Measurements from ENCODE around the gene TCF7L1.
"Not testable (repeated sequence)": the region's sequence is repeated elsewhere in the genome, so short reads cannot be mapped to it uniquely, and the experiment has no call there.

The TCF7L1 gene

DNA sequence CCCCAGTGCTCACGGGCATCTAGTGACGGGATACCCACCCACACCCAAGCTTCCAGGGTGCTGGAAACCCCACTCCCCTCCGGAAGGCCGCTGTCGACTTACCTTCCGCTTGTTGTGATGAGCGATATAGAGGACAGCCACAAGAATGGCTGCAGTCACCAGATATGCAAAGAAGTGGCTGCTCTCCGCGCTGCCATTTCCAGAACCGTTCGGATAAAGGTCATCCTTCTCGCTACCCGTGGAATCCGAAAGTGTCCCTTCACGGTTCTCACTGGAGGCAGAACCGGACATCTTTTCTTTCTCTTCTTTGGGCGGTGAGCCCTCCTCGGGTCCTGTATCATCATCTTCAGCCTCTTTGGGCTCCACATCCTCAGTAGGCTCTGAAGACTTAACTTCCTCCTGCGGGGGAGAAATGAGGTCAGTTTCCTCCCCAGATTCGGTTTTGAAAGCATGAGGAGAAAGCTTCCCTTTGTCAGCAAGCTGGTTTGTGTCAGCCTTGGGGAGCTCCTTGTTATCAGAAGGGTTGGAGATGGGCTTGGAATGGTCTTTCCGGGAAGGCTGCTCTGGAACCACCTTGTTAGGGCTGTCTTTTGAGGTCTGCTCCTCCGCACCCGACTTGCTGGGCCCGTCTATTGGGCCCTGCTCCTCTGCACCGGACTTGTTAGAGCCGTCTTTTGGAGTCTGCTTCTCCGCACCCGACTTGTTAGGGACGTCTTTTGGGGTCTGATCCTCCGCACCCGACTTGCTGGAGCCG, 193.4 kb downstream of the TCF7L1 start:
- peak; percentile 26 for DNase-seq (ENCODE audit: low read depth)

DNA sequence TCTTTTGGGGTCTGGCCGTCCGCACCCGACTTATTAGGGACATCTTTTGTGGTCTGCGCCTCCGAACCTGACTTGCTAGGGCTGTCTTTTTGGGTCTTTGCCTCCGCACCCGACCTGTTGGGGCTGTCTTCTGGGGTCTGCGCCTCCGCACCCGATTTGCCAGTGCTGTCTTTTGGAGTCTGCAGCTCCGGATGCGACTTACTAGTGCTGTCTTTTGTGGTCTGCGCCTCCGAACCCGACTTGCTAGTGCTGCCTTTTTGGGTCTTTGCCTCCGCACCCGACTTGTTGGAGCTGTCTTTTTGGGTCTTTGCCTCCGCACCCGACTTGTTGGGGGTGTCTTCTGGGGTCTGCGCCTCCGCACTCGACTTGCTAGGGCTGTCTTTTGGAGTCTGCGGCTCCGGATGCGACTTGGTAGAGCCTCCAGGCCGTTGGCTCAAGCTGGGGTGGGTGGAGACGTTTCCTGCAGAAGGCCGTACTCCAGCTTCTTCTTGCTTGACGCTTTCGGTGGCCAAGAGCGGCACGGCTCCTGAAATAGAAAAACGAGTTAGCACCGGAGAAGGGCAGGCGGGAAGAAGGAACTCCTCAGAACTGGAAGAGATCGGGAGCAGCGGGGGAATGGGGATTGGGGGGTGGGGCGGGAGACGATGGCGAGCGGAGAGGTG, 194.1 kb downstream of the TCF7L1 start:
- DNase-seq (ENCODE audit: low read depth), result peak; percentile 23

DNA sequence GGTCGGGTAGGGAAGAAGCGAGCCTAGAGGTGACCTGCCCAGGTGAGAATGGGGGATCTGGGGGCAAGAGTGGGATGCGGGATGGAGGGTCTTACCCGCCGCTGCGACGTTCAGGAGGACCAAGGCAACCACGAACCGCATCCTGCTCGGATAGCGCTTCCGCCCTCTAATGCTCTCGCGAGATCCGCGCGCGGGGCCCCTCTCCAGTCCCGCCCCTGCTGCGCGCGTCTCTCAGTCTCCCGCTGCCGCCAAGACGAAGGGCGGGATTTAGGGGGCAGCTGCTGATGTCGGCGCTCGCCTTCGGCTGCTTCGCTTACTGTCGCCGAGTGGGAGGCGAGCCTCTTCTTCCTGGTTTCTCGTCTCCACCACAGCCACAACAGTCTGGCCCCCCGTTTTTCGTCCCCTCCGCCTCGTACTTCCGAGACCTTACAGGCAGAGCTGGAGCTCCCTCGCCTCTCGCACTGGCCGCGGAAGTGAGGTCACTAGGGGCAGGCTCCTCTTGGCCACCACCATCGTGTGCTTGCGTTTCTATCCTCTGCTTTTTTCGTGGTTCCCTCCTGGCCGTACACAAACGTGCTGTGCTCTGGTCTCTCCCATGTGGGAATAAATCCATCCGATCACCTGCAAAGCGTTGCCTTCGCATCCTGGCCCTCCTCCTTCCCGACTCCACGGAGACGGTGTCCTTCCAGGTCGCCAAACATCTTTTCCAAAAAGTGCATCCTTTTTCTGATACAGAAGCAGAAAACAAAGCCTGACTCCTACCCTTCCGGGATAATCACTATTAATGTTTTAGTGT, 194.8 kb downstream of the TCF7L1 start, which contains the start of gene TGOLN2:
TSS of gene TGOLN2 (minus strand) at position 168 of the 796 bp plus-strand sequence. CDS start at position 141, 27 bp downstream.
- peak; percentile 87 for DNase-seq (ENCODE audit: low read depth)

DNA sequence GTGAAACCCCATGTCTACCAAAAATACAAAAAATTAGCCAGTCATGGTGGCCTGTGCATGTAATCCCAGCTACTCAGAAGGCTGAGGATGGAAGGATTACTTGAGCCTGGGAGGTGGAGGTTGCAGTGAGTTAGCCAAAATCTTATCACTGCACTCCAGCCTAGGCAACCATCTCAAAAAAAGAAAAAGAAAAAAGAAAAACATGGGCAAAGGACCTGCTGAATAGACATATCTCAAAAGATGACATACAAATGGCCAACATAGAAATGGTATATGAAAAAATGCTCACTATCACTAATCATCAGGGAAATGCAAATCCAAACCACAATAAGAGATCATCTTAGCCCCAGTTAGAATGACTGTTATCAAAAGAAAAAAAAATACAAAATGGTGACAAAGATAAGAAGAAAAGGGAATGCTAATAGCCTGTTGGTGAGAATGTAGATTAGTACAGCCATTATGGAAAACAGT, 196.0 kb downstream of the TCF7L1 start:
- DNase-seq (ENCODE audit: low read depth), result no peak

DNA sequence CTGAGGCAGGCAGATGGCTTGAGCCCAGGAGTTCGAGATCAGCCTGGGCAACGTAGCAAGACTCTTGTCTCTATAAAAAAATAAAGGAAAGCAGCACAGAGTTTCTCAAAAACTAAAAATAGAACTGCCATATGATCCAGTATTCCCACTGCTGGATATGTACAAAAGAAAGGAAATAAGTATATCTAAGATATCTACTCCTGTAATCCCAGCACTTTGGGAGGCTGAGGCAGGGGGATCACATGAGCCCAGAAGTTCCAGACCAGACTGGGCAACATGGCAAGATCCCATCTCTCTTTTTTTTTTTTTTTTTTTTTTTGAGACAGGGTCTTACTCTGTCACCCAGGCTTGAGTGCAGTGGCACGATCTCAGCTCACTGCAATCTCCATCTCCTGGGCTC, 196.5 kb downstream of the TCF7L1 start:
- DNase-seq (ENCODE audit: low read depth), result not testable (repeated sequence)

DNA sequence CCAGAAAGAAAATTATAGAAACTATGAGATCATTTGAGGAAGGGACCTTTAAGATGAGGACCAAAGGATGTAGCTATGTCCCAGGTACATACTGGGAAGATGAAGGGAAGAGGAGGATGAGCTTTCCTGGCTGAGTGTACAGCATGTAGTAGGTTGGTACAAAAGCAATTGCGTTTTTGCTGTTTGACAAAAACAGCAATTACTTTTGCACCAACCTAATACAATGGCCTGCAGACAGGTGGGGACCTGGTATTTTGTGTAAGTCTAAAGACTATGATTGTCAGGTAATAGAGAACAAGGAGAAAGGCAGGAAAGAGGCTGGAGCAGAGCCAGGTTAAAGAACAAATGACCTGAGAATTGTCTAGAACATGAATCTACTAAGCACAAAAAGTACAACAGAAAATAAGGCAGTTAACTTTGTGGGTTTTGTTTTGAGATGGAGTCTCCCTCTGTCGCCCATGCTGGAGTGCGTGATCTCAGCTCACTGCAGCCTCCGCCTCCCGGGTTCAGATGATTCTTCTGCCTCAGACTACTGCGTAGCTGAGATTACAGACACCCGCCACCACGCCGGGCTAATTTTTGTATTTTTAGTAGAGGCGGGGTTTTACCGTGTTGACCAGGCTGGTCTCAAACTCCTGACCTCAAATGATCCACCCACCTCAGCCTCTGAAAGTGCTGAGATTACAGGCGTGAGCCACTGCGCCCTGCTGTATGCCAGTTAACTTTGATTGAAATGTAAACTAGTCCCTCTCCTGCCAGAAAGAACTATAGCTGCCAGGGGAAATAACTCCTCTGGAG, 197.8 kb downstream of the TCF7L1 start:
- DNase-seq (ENCODE audit: low read depth), result no peak

DNA sequence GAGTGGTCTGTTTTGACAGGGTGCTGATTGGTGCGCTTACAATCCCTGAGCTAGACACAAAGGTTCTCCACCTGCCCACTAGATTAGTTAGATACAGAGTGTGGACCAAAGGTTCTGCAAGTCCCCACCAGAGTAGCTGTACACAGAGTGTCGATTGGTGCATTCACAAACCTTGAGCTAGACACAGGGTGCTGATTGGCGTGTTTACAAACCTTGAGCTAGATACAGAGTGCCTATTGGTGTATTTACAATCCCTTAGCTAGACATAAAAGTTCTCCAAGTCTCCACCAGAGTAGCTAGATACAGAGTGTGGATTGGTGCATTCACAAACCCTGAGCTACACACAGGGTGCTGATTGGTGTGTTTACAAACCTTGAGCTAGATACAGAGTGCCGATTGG, 200.7 kb downstream of the TCF7L1 start:
- DNase-seq (ENCODE audit: low read depth), result not testable (repeated sequence)

DNA sequence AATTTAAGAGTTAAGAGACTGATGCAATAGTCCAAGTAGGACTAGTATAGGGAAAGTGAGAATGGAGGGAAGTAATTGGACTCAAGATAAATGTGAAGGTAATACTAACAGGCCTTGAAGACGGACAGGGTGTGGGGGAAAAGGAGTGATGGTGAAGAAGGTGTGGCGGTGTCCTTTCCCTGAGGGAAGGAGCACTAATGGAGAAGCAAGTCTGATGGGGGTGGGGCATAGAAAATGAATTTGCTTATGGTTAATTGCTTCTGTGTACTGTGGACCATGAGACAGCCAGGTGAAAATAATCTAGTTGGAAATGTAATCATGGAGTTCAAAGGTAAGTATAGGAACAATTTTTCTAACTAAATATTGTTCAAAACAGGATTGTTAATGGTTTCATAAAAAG, 201.7 kb downstream of the TCF7L1 start:
- no peak for DNase-seq (ENCODE audit: low read depth)

DNA sequence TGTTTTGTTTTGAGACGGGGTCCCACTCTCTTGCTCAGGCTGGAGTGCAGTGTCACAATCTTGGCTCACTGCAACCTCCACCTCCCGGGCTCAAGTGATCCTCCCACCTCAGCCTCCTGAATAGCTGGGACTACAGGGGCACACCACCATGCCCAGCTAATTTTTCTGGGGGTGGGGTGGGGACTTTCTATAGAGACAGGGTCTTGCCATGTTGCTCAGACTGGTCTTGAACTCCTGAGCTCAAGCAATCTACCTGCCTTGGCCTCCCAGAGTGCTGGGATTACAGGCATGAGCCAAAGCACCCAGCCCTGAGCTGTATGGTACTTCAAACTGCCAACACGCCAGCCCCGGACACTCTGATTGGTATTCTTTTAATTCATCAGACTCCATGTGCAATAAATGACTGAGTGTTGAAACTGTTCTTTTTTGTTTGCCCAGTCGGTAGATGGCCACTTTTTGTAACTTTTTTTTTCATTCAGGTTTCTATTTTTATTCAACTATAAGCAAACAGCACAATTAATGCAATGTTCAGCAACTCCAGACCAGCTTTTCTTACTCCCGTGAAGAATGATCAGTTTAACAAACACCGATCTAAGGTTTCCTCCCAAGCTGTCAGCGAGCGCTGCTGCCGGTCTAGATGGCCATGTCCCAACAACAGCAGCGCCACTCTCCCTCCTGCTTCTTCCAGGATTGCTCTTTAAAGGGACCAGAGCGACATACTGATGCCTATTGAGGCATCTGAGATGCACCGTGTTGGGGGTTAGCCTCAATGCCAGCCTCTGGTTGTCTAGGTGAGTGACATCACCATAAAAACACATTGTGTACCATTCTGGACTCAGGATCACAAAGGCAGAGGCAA, 207.1 kb downstream of the TCF7L1 start:
- no peak for DNase-seq (ENCODE audit: low read depth)

DNA sequence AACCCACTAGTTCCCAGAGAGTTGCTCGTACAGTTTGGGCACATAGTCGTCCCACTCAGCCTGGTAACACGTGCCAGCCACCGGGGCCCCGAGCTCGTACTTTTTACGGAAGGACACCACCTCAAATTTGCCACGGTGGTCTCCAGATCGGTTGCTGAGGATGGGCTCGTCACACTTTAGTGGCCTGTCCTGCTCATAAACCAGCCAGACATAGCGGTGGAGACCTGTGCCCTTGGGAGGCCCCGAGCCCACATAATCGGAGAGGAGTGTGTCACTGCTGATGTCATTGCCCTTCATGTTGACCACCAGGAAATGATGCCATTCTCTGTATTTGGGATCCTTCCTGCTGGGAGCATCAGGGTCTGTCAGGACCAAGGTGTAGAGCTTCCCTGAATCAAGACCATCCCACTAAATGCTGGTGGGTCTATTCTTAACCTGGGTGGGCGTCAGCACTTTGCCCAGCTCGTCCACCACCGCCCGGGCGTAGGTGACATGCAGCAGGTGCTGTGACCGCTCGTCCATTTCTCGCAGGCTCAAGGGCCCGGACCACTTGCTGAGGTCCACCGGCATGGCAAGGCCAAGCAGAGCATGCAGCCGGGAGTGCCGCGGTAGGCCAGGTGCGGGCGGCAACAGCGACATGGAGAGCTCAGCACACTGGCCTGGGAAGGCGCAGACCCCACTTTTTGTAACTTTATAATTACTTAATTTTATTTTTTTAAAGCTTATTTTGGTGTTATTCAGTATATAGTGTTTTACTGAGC, 208.3 kb downstream of the TCF7L1 start:
- DNase-seq (ENCODE audit: low read depth), result no peak

DNA sequence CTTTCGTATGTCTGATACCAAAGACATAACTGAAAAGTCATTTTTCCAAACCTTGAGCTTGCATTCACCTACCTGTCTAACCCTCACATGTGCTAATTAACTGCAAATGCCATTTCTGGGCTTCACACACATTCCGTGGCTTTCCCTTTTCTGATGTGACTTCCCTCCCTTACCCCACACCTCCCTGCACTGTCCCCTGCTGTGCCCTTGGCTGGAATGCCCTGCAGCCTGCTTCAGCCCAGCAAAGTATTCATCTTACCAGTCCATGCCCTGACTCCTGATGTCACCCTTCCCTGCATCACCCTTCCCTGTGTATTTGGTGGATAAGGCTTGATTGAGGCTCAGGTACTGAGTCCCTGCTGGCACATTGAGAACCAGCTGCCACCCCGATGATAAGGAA, 209.0 kb downstream of the TCF7L1 start:
- DNase-seq (ENCODE audit: low read depth), result no peak

DNA sequence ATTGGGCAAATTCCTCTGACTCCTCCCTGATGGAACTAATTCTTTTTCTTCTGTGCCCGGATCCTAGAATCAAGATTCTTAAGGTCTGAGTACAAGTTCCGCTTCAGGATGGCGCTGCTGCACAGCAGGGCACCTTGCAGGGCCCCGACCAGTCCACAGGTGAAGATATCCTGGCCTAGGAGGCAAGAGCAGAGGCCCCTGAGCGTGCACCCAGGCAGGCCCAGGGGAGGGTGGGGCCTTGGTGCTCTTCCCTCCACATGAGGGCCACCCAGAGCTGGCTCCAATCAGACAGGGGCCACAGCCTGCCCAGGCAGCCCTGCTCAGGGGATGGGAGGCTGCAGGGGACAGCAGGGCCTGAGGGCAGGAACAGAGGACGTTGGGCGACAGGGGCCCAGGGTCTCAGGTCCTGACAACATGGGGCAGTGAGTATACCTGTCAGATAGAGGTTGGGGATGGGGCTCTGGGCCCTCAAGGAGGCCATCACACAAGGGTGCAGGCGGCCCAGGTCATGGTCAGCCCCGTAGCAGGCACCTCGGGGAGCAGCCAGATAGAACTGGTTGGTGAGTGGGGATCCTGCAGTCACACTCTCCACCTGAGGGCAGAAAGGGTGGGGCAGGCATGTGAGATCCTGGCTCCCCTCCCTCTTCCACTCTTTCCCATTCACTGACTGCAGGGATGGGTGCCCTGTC, 210.2 kb downstream of the TCF7L1 start:
- DNase-seq (ENCODE audit: low read depth), result not testable (repeated sequence)

DNA sequence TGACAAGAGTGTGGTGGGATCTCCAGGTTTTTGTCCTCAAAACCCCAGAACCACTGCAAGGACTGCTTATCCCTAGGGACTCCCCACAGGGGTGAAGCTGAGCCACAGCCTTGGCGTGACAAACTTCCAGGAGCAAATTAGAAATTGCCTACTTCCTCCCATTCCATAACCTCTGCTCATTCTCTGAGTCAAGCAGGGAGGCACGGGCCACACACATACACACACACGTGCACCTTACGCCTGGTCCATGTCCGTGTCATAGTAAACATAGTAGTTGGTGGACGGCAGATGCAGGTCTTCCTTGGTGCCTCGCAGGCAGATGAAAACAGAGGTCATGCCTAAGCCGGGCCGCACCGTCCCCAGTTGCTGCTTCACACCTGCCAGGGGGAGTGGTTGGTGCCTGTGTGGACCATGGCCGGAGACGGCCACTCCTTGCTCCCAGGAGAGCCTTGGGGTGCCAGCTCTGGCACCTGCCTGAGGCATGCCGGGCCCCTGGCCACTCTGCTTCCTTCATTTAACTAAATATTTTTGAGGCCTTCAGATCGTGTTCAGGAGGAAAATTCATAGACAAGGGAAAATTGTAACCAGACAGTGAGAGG, 211.3 kb downstream of the TCF7L1 start:
- no peak for DNase-seq (ENCODE audit: low read depth)

DNA sequence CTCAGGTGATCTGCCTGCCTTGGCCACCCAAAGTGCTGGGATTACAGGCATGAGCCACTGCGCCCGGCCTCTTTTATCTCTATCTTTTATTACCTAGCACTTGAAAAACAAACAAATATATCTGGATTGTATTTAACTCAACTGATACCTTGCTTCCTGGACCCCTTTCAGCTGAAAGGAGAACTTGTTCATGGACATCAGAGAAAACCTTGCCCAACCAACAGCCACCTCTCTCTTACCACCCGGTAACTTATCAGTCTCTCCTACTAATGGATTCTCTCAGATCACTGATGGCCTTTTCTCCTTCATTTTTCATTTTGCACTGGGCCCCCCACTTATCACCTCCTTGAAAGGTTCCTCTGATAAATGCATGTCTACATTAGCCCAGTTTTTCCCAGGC, 214.4 kb downstream of the TCF7L1 start:
- no peak for DNase-seq (ENCODE audit: low read depth)

DNA sequence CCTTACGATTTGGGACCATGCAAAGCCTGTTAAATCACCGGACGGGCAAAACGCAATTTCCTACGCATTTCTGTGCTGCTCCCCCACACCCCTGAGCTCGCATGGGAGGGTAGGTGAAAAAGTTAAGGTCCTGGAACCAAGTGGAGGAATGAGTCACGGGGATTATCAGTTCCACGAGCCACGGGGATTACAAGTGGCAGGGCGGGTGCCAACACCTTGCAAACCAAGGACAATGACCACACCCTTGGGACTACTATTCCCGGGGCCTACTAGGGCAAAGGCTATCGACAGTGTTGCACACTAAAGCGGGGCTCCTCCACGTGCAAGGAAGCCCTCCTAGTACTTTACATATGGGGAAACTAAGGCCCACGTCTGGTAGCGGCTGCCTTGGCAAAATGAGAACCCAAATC, 220.7 kb downstream of the TCF7L1 start:
- DNase-seq (ENCODE audit: low read depth), result peak; percentile 1

DNA sequence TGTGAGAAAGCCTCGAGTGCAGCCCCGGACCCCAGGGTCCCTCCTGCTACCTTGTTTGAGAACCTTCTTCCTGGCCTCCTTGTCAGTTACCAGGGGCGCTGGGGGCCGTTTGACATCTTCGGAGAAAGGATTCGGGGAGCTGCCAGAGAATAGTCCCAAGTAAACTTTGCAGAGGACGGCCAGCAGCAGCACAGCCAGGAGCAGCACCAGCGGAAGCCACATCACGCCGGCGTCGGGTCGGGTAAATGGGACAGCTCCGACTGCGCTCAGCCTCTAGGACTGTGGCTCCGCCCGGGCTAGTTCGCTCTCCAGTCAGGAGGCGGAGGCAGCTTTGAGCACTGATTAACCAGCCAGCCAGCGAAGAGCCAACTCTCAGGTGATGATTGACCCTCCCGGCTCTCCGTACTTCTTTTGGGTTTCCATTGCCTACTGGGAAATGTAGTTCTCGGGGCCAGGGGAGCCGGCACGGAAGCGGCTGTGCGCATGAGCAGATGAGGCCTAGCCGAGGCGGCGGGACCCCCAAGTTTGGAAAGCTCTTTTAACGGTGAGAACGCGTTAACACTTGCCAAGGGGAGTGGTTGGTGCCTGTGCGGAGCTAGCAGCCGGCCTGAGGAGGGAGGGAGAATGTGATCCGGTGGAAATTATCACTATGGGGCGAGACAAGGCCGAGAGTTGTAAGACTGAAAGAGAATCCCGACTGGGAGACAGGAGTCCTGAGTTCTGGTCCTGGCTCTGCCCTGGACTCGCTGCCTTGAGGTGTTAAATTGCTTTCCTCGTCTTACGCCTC, 221.3 kb downstream of the TCF7L1 start, which contains the start of the genes ELMOD3 and RETSAT:
TSS of gene ELMOD3 (plus strand) at position 484 of the 787 bp plus-strand sequence. CDS start 2,430 bp downstream, outside the sequence.
TSS of gene RETSAT (minus strand) at position 243 of the 787 bp plus-strand sequence. CDS start at position 222, 21 bp downstream.
- DNase-seq (ENCODE audit: low read depth), result peak; percentile 96

DNA sequence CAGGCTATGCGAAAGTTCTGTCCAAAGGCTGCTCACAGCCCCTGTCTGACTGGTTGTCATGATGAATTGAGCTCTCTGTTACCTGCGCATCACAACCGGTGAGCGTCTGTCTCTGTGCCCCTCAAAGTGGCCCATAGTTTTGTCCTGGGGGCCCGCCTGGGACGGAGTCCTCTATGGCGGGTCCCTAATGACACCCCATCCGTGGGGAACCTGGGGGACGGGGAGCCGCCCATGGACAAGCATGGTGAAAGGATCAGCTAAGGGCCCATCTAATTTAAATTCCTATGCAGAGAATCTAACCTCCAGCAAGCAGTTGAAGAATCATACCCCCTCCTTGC, 221.8 kb downstream of the TCF7L1 start:
- no peak for DNase-seq (ENCODE audit: low read depth)

DNA sequence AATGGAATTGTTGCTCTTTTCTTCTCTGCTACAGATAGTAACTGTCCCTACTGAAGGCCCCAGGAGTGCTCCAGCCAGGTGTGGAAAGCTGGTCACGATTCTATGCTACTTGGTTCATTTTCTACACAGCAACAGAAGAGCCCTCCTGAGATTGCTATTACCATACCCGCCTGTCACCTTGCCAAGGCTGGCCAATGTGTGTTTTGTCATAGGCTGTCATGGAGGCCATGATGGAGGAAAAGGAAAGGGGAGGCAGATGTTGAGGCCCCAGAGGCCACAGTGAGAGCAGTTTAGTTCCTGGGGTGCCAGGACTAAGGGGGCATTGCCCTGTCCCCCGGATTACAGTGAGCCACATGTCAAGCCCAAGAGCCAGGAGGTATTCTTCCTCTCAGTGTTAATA, 222.3 kb downstream of the TCF7L1 start:
- no peak for DNase-seq (ENCODE audit: low read depth)
